AG04449 (cell line): ENCODE measurements around the gene LRP8.

Source experiments
- CTCF ChIA-PET: fragments of 350-600 bp; formaldehyde crosslinking; extraction: SDS; loops from one replicate; lab custom pipeline; 2021; ENCODE audit warnings: antibody characterized with exemption; lab: Yijun Ruan, JAX
- POLR2A ChIA-PET: fragments of 400-600, 350-600 bp; formaldehyde crosslinking; extraction: SDS; loops from one replicate; lab custom pipeline; 2020; ENCODE audit warnings: antibody characterized with exemption, inconsistent platforms; lab: Yijun Ruan, JAX
- DNase-seq: peaks from one replicate; pipeline ENCODE4 v3.0.0-alpha.2; 2010; ENCODE audit warnings: low read depth, low spot score
- H3K4me3 ChIP-seq: 2 replicates; pipeline ENCODE4 v1.5.1; 2011; ENCODE audit warnings: low read depth, mild to moderate bottlenecking, control low read depth, low read length
- CTCF ChIP-seq: IDR thresholded peaks from one replicate; pipeline ENCODE4 v1.5.1; 2011; ENCODE audit warnings: mild to moderate bottlenecking, moderate library complexity, low read length, control low read depth, inconsistent platforms; ENCODE audit not compliant: insufficient read depth; ENCODE audit errors: missing control alignments

The LRP8 gene

DNA sequence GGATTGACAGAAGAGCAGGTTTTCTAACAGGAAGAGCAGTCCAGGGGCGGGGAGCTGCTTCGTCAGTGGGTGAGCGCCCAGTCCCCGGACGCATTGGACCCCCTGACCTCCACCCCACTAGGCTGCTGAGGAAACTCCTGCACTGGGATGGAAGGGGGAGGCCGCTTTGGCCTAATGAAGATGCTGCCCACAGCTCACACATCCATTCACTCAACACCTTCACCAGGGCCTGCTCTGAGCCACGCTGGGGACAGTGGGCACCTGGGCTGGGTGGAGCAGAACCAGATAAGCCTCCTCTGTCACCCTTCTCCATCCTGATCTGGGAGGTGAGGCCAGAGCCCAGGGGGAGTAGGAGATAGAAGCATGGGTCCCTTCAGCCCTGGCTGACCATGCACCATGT is 13.3 kb downstream of the LRP8 start:
- no peak for TF ChIP-seq CTCF
- ChIA-PET CTCF (no interaction called here), POLR2A (no interaction called here)
- DNase-seq: no peak
- no peak overlapping the region for H3K4me3 ChIP-seq

- no peak overlapping the region for H3K4me3 ChIP-seq
- no peak for DNase-seq
- TF ChIP-seq CTCF: no peak
- ChIA-PET POLR2A (no interaction called here), CTCF (no interaction called here)
These were observed 13.8 kb downstream of the LRP8 start for GRCh38 chr1:53314096-53314495.

DNA sequence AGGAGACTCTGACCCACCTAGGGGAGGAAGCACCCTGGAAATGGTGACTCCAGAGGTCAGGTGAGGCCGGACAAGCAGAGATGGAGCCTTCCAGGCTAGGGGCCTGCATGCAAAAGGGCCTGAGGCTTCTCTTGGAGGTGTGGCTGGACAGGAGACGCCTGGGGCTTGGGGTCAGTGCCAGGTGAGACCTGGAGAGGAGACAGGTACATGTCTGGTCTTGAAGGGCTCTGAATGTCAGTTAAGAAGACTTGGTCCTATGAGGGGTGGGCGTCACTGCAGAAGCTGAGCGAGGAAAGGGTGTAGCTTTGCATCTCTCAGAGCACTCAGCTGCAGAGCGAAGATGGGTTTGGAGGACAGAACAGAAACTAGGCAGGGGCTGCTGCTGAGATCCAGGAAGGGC is 14.3 kb downstream of the LRP8 start:
- TF ChIP-seq CTCF: no peak
- POLR2A ChIA-PET: no interaction called here
- DNase-seq: no peak
- CTCF ChIA-PET: no interaction called here
- no peak overlapping the region for H3K4me3 ChIP-seq

DNA sequence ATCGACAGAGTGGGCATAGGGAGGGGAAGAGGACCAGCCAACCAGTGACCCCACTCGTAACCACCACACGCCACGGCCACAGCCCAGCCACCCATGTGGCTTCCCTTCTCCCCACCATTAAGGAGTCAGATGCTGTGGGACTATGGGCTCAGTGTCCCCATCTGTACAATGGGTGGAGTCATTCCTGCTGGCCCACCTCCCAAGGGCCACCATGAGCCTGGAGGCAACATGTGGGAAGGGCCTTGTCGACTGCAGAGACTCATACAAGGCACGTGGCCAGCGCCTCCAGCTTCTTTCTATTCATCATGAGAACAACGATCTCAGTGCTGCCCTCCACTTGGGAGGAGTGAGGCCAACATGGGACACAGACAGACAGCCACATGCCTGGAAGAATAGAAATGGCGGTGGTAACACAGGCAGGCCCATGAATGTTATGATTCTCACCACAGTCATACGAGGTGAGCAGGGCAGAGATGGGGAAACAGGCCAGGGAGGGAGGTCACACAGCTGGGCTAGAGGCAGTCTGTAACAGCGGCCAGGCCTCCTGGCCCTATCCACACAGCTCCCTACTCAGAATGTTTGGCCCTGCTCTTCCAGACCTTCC is 16.1 kb downstream of the LRP8 start:
- CTCF ChIA-PET: interaction anchor here (0.6 to 1.6 kb wide), 5 partner anchors 9 to 82 kb away, joined by 3 to 4 read pairs (median 3); no protein-coding TSS in a partner anchor
- TF ChIP-seq CTCF: no peak
- POLR2A ChIA-PET: no interaction called here
- no peak overlapping the region for H3K4me3 ChIP-seq
- DNase-seq: no peak

DNA sequence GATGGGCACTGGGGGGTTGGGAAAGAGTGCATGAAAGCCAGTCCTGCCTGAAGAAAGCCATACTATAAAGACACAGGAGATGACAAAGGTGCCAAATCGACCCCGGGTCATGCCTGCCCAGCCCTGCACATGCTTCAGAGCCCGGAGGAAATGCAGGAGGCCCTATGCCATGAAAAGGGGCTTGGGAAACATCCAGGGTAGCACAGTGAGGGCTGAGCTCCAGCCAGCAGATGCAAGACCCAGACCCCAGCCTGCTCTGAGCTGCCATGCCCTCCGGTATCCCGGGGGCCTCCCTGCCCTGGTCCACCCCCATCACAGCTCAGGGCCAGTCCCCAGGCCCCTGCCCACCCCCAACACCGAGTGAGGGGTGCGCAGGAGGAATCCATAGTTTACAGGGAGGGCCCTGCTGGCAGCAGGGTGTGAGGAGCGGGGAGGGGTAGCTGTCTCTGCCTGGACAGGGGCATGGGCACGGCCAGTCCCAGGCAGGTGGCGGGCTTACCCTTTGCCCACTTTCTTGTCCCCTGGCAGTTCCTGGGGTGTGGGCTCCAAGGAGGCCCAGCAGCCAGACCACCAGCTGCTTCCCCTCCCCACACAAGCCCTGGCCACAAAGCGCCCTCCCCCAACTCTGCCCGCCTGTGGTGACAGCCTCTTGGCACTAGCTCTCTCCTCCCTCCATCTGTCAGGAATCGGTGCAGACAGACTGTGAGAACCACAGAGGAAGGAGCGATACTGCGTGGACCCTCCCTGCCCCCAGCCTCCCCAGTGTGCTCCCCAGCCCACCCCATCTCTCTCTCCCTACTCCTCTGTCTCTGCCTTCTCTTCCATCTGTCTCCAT is 16.8 kb downstream of the LRP8 start:
- no peak for DNase-seq
- ChIA-PET CTCF (interaction anchor here (0.6 to 1.6 kb wide), 5 partner anchors 9 to 82 kb away, joined by 3 to 4 read pairs (median 3); no protein-coding TSS in a partner anchor), POLR2A (no interaction called here)
- no peak overlapping the region for H3K4me3 ChIP-seq
- no peak for TF ChIP-seq CTCF

DNA sequence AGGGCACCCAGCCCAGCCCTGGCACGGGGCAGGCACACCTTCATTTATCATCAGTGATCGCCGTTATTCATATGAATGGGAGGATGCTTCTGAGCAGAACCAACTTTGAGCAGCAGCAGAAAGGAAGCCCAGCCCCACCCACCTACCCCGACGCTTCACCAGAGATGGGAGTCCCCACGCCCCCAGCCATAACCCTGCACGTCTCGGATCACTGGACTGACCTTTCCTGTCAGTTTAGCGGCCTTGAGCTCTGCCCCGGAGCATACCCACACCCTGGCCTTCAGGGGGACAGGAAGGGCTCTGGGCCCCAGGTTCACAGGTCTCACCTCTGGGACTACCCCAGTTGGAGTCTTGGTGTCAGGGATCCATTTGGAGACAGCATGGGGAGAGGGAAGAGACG is 18.1 kb downstream of the LRP8 start:
- POLR2A ChIA-PET: no interaction called here
- no peak overlapping the region for H3K4me3 ChIP-seq
- no peak for DNase-seq
- CTCF ChIA-PET: no interaction called here
- TF ChIP-seq CTCF: no peak
